Islet of Langerhans (tissue), 1 donor: Measurements from ENCODE around the gene SCGB1C1.
"Not testable (repeated sequence)": the region's sequence is repeated elsewhere in the genome, so short reads cannot be mapped to it uniquely, and the experiment has no call there.

ENCODE experiments used
- FAIRE-seq: peaks from one replicate; lab custom pipeline; 2011; peaks lifted over from hg19 to GRCh38; lab: Jason Lieb, UNC

SCGB1C1 gene

DNA sequence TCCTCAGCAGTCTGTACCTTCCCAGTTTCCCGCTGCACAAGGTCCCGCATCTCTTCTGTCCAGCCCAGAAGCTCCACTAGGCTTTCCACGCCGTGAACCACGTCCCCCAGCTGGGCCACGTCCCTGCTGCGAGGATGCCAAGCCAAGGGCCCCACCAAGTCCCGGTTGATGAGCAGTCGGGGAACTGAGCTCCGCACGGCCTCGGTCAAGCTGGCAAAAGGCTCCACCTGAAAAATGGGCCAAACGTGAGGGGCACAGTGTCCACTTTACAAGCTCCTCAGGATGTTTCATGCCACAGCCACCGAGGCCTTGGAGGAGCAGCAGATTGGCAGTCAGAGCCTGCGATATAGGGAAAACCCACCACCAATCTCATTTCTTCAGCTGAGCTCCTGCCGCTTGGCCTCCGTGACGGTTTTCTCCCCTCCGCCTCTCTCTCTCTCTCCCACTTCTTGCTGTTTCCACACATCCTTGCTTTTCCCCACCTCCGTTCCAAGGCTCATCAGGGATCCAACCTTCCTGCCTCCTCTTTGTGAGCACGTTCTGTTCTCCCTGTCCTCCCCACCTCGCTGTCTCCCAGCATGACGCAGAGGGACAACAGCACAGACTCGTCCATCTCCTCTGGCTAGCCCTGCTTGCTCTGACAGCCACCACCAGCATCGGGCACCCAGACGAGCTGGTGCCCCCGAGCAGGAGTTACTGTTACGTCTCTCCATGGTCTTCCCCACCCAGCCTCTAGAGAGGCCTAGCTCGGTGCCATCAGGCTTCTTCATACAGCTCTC, 26.1 kb downstream of the SCGB1C1 start:
- no peak for FAIRE-seq

DNA sequence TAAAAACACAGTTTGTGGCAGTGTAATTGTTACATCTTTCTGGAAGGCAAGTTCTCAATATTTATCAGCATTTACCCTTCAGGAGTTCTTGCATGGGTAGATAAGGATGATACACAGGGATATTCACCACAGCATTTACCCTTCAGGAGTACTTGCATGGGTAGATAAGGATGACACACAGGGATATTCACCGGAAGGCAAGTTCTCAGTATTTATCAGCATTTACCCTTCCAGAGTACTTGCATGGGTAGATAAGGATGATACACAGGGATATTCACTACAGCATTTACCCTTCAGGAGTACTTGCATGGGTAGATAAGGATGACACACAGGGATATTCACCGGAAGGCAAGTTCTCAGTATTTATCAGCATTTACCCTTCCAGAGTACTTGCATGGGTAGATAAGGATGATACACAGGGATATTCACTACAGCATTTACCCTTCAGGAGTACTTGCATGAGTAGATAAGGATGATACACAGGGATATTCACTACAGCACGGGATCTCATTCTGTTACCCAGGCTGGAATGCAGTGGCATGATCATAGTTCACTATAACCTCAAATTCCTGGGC, 27.9 kb downstream of the SCGB1C1 start:
- FAIRE-seq = not testable (repeated sequence)

DNA sequence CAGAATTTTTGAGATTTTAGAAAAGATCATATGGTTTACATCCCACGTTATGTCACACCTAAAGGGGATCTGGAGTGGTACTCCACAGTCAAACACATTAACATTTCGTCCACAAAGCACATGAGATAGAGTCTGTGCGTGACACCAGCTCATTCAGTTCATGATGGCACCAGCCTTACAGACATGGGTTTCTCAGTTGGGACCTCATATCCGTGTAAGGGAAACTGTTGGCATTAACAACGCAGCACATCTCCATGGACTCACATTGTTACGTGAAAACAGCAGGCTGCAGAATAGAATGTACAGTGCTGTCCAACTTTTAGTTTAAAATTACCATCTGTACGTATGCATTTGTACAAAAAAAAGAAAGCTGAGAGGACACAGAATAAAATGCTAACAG, 28.7 kb downstream of the SCGB1C1 start:
- no peak for FAIRE-seq

DNA sequence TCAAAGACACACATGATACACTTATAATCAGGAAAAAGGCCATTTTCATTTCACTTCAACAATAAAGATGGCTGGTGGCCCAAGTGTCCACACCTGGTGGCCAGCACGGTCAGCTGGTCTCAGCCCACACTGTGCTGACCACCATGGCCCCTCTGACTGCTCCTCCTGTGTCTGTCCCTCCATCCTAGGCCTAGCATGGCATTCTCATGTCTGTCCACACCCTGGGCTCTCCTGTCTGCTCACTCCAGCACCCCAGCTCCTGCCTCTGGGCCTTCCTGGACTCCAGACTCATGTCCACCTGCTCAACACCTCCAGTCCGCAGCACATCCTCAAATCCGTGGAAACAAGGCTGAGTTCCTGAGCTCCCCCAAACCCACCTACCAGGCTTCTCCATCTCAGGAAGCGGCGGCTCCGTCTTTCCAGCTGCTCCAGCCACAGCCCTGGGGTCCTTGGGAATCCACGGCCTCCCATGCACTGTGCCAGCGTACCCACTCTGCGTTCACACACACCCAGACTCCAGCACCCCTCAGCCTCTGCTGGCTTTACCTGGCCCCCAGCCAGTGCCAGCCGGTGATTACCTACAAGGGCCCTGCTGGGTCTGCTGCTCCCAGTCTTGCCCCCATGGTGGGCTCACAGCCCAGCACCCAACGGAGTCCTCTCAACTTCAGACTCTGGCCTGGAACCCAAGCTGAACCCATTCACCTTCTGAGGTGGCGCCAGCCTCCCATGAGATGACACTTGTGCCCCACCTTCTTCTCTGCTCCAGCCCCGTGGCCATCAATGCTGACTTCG, 29.3 kb downstream of the SCGB1C1 start:
- no peak for FAIRE-seq

DNA sequence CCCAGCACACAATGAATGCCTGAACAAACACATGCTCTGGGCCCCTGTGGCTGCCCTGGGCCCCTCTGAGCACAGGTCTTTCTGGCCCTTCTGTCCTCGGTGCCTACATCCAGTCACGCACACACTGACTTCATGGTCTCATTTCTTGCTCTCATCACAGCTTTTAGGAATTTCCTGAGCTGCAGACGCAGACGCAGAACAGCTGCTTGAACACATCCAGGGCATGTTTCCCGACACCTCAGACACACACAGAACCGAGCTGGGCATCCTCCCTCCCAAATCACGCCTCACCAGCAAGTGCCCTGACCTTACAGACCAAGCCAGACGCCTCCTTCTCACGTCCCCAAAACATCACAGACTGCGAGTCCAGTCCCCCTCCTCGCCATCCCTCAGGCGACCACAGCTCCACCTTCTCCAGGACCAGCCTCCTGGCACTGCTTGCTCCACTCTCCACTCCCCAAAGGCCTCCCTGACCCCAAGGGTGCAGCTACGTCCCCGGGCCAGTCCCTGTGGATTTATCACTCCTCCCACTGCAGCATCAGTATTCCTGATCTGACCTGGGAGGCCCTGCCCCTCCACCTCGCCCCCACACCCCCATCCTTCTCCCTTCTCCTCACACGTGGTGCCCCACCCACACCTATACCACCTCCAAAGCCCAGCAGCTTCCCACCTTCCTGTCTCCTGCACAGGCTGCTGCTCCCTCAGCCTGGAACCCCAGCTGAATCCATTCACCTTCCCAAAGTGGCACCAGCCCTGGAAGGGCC, 30.3 kb downstream of the SCGB1C1 start:
- FAIRE-seq = no peak

DNA sequence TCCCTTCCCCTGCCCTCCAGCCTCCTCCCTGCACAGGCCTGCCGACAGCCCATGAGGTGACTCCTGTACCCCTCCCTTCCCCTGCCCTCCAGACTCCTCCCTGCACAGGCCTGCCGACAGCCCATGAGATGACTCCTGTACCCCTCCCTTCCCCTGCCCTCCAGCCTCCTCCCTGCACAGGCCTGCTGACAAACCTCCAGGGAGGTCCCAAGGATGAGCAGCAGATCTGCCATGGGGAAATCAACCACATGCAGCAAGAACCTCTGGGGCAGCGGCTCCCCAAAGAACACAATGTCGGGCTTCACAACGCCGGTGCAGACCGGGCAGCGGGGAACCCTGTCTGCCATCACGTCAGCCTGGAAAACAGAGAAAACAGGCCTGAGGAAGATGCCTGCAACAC, 31.0 kb downstream of the SCGB1C1 start:
- FAIRE-seq = no peak

DNA sequence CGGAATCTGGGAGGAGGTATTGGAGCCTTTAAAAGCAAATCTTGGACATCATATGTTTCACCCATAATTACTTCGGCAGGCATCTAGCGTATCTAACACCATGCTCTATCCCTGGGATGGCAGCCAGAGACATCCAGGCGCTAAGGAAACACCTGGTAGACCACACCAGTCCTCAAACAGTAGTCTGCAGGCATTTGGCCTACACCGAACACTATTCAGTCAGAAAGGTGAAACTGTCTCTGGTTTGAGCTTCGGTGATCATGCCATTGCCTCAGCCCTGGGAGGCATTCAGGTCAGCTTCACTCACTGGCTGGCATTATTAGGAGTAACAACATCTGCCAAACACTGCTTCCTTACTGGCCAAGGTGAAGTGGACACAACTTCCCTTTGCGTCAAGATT, 31.5 kb downstream of the SCGB1C1 start:
- FAIRE-seq = no peak

DNA sequence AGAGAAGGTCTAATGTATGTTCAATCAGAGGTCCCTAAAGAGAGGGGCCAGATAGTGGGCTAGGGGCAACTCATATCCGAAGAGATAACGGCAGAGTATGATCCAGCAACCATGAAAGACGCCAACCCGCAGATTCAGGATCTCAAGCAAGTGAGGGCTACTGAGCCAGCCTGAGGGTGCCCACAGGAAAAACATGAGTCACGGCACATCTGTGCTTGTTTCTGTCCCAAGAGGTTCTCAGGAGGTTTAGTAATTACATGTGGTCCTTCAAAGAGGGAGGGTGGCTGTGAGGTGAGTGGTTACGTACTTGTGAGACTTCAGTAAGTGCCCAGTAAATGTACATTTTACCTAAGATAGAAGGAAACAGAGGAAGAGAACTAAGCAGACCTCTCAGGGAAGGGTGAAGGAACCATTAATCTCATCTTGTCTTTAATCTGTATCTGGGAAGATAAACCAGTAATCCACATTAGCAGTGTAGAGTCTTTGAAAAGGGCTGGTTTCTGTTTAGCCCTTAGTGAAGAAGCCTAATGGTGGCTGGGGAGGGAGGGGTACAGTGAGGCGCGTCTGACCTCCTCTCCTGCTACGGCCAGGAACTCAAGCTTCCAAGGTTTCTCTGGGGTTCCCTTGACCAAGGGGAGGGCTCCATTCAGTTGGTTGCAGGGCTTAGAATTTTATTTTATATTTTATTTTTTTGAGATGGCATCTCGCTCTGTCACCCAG, 33.0 kb downstream of the SCGB1C1 start:
- no peak for FAIRE-seq

DNA sequence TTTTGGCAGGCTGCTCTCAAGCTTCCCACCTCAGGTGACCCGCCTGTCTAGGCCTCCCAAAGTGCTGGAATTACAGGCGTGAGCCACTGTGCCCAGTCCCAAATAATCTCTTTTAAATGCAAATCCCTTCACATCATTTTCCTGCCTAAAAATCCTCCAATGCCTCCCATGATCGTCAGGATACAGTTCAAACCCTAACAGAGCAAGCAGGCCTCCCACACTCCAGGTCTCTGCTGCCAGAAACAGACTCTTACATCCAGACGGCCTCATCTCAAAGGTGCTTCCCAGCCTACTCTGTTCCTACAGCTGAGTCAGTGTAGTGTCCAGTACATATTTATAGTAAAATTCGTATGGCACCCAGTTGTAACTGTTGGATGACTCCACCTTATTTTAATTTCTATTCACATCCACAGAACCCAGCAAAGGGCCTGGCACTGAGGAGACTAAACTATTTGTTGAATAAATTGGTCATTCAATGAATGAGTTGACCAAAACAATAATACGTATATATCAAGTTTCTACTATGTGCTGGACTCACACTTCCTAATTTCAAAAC, 35.0 kb downstream of the SCGB1C1 start:
- FAIRE-seq = no peak

DNA sequence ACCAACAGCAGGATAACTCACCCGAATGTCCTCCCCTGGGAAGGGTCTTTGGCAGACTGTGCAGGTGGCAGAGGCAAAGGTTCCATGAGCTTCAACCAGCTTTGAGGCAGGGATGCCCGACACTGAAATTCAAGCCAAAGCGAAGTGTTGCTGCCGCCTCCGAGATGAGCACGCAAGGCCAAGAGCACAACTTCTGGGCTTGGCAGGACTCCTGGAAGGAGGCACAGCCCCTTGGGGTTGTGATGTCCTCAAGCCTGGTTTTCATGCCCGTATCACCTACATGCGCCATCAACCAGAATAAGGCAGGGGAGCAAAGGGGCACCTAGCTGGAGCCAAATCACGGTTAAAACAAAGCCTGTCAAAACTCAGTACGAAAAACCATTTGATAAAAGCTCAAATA, 37.6 kb downstream of the SCGB1C1 start:
- FAIRE-seq = no peak

DNA sequence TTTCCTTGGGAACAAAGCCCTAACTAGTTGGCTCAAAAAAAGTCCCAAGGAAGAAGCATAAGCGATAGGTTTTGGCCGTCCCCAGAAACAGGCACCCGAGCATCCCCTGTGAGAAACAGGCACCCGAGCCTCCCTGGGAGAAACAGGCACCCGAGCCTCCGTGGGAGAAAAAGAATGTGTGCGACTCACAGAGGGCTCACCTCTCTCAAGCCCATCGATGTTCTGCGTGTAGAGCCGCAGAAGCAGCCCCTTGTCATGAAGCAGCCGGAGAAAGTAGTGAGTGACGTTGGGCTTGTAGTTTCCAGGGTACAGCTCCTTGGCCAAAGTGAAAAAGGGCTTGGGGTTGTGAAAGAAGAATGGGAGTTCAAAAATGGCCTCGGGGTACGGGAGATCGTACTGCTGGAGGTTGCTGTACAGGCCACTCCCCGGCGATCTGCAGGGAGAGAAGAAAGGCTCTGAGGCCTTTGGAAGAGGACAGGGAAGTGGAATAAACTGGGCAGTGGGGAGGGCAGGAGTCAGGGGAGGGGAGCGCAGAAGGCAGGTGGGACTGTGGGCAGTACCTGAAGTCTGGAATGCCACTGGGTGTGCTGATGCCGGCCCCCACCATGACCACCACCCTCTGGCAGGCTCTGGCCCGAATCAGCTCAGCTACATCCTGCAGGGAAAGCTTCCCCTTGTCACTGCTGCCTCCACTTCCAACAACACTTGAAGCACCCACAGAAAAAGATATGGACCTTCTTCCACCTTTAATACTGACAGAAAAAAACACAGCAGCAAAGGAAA, 40.1 kb downstream of the SCGB1C1 start:
- FAIRE-seq = no peak

DNA sequence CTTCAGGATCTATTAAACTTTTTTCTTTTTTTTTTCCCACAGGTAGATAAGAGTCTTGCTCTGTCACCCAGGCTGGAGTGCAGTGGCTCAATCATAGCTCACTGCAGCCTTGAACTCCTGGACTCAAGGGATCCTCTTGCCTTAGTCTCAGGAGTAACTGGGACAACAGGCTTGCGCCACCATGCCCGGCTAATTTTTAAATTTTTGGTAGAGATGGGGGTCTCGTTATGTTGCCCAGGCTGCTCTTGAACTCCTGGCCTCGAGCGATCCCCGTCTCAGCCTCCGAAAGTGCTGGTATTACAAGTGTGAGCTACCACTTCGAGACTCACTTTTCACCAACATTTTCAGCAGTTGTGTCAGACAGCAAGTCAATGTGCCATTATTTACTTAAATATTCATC, 42.3 kb downstream of the SCGB1C1 start:
- no peak for FAIRE-seq

DNA sequence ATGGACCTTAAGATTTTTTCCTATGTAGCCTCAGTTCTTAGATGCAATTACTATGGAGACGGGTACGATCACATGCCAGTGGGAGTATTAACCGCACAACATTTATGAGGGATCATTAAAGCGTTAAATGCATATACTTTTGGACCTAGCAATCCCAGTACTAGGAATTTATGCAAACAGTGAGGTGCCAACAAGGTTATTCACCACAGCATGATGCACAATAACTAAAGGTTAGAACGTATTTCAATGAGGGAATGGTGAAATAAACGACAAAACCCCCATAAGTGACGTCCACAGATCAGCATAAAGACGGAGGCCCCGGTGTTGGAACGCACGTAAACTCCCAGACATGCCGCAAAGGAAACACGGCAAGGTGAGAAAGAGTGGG, 42.7 kb downstream of the SCGB1C1 start:
- FAIRE-seq = no peak

DNA sequence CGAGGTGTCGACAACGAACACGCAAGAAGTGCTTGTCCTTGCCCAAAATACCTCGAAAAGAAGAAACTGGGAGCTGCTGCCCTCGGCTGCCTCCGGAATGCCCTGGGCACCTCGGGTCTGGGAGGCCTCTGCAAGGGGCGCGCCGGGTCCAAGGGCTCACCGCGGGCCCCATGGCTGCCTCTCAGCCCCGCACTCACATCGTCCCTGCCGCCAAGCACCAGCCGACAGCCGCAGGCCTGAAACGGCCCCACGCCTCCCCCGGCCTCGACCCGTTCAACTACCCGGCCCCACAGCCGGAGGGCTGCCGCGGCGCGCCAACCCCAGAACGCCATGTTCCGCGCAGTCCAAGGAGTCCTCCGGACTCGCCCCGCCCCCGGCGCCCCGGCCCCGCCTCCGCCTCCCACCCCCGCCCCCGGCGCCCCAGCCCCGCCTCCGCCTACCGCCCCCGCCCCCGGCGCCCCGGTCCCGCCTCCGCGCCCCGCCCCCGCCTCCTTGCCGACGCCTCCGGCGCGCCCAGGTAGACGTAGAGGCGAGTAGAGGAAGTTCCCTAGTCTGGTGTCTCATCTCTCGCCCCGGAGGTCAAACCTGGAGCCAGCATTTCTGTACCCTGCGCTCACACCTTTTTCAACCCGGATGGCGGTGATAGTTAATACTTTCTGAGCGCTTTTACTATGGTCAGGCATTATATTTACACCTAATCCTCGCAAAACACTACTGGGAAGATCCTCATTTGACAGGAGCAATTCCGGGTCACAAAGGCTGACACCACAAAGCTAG, 43.3 kb downstream of the SCGB1C1 start, which contains the start of gene SIRT3:
TSS of gene SIRT3 (minus strand) at position 346 of the 777 bp plus-strand sequence. CDS start at position 332, 14 bp downstream.
- no peak for FAIRE-seq

DNA sequence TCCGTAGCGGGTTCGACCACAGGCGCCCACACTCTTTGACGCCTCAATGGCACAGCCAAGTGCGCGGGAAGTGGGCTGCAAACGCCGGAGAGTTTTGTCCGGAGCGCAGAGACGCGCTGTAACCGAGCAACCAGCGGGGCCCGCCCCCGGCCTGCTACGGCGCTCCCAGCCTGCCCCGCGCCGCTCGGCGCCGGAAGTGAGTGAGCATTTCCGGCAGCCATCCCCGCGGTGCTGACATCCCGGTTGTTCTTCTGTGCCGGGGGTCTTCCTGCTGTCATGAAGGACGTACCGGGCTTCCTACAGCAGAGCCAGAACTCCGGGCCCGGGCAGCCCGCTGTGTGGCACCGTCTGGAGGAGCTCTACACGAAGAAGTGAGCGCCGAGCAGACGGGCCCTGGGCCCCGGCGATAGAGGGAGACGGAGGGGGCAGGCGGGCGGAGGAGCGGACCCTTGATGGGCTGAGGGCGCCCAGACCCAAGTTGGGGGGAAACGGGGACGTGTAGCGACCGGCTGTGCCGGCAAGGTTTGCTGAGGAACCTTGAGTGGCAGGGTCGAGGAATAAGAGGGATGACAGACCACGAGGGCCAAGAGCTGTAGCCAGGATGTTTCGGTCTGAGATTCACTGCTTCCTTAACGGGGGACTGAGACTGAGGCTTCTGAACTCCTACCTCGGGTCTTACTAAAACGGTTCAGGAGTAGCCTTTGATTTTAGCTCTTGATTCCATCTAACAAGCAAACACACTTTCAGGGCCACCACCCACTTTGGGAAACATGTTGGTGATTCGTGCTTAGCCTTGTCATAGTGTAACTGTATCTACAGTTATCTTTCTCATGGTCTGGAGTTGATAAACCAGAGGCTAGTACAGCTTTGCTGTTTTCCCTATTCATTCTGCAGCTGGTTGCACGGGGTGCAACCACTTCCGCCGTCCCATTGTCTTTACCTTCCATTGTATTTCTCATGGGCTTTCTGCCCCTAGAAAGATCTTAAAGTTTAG, 44.2 kb downstream of the SCGB1C1 start, which contains the start of gene PSMD13:
TSS of gene PSMD13 (plus strand) at position 203 of the 994 bp plus-strand sequence. CDS start at position 277, 74 bp downstream.
- no peak for FAIRE-seq

DNA sequence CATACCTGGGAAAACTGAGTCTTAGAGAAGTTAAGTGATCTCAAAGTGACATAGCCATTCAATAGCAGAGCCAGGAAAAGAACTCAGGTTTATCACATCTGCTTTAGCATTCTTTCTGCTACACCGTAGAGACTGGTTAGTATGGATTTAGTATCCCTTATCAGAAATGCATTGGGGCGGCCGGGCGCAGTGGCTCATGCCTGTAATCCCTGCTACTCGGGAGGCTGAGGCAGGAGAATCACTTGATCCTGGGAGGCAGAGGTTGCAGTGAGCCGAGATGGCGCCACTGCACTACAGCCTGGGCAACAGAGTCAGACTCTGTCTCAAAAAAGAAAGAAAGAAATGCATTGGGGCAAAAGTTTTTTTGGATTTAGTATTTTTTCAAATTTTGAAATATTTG, 45.5 kb downstream of the SCGB1C1 start:
- not testable (repeated sequence) for FAIRE-seq

DNA sequence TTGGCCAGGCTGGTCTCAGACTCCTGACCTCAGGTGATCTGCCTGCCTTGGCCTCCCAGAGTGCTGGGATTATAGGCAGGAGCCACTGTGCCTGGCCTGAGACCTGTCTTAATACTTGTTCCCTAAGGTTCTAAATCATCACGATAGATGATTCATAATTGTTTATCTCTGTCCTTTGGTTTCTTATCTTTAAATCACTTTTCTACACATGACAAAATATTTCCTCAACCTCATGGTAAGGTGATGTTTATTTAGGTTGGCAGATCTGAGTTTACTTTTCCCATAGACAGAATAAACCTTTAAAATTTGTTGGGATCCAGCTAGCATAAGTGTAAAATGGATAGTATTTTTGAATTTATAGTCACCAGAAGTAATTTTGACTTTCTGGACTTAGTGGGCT, 47.4 kb downstream of the SCGB1C1 start:
- FAIRE-seq = no peak

DNA sequence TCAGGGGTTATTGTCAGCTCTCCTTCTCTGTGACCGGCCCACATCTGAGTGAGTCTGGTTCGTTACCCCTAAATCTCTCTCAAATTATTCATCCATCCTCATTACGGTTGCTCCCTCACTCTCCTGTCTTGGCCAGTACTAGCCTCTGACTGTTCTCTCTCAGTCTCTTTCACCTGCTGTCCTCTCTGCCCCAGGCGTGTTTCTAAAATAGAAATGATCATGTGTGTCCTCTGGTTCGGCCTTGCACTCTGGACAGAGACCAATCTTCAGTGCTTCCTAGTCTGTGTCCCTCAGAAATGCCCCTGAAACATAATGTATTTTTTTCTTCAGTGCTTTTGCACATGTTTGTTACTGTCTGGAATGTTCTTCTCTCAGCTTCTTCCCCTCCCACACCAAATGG, 48.8 kb downstream of the SCGB1C1 start:
- FAIRE-seq = no peak
